Naive thymus-derived CD8-positive, alpha-beta T cell (primary cell): Measurements from ENCODE around the gene ANGEL1. TPM values are rescaled to one million over a fixed set of nuclear protein-coding genes. Genes with fewer than 3 reads are reported as not detected.

Experiments
- ATAC-seq, 2 donors: fragments of 150-1000 bp; cut with Tn5 transposase in 1 of 2; sonication (Bioruptor Pico), chemical (Tn5 transposase) in 1 of 2; 1 replicate in 1 of 2; 2 replicates in 1 of 2; pipeline ENCODE4 v1.10.0; 2021; ENCODE audit warnings: mild to moderate bottlenecking in 2 of 2, moderate library complexity in 2 of 2
- POLR2A ChIA-PET: fragments of 350-600 bp; sonication (Branson Sonifier 250); formaldehyde crosslinking; loops from one replicate; lab custom pipeline; 2021; ENCODE audit warnings: antibody characterized with exemption; lab: Charles Lee
- DNase-seq, 10 donors: peaks; one replicate each; pipeline versions ENCODE4 v3.0.0 to v3.0.0-alpha.2; 2020 to 2022
- H3K27ac Mint-ChIP-seq, 10 donors: one replicate each; pipeline ENCODE4 v1.8.0; 2020 to 2022; ENCODE audit warnings: mild to moderate bottlenecking in 10 of 10, mixed read lengths in 10 of 10, moderate library complexity in 4 of 10, inconsistent platforms in 1 of 10
- H3K27me3 Mint-ChIP-seq, 5 donors: one replicate each; pipeline ENCODE4 v1.8.0; 2021 to 2022; ENCODE audit warnings: mixed read lengths in 5 of 5
- H3K36me3 Mint-ChIP-seq, 3 donors: one replicate each; pipeline ENCODE4 v1.8.0; 2020 to 2022; ENCODE audit warnings: mixed read lengths in 3 of 3, mild to moderate bottlenecking in 2 of 3, inconsistent platforms in 1 of 3
- H3K4me1 Mint-ChIP-seq, 4 donors: one replicate each; pipeline ENCODE4 v1.8.0; 2021 to 2022; ENCODE audit warnings: mixed read lengths in 4 of 4
- H3K4me3 Mint-ChIP-seq, 10 donors: one replicate each; pipeline ENCODE4 v1.8.0; 2020 to 2022; ENCODE audit warnings: mild to moderate bottlenecking in 10 of 10, mixed read lengths in 10 of 10, moderate library complexity in 6 of 10, inconsistent platforms in 1 of 10
- H3K9me3 Mint-ChIP-seq, 9 donors: one replicate each; pipeline ENCODE4 v1.8.0; 2020 to 2022; ENCODE audit warnings: mixed read lengths in 9 of 9, mild to moderate bottlenecking in 3 of 9, inconsistent platforms in 1 of 9, moderate library complexity in 1 of 9
- polyA plus RNA-seq, 3 donors: library from polyadenylated mRNA; unstranded; fragments of 300-500 nt; fragmentation: Illumina TruSeq; gene quantifications; one replicate each; pipeline ENCODE4 v1.2.3, GENCODE V29; 2021
- total RNA-seq, 8 experiments: library from RNA in 2 of 8; stranded (reverse) in 2 of 8; gene quantifications; one replicate each; pipeline ENCODE4 v1.2.3 and lab custom pipeline; 2021 to 2026

ANGEL1 gene
- total and polyA plus RNA-seq, 5 experiments from 2014 or later = 26.7 to 32.2 (median 27.6) TPM

GRCh38 chr14:76782885-76783566, 29.7 kb downstream of the ANGEL1 start:
- Mint-ChIP-seq H3K4me3 (peak overlapping the region in 2 of 10 donors; percentile 11 to 13), H3K4me1 (peaks cover 7 to 18% (median 12%) of the 10 kb centered on the region in 4 donors), H3K27me3 (no peaks in the 10 kb centered on the region), H3K36me3 (peaks cover 0 to 39% (median 3%) of the 10 kb centered on the region in 3 donors), H3K27ac (peak overlapping the region in 9 of 10 donors; percentile 67 to 93 (median 76)), H3K9me3 (no peaks in the 10 kb centered on the region)
- POLR2A ChIA-PET = interaction anchor here (0.7 kb wide), 1 partner anchor 21 kb away, joined by 3 read pairs; no protein-coding TSS in a partner anchor
- DNase-seq = no peak
- ATAC-seq = no peak

- DNase-seq (no peak), ATAC-seq (no peak)
- Mint-ChIP-seq H3K9me3 (no peaks in the 10 kb centered on the region), H3K27ac (peak overlapping the region in 8 of 10 donors; percentile 67 to 89 (median 76)), H3K4me1 (peaks cover 11 to 18% (median 12%) of the 10 kb centered on the region in 4 donors), H3K36me3 (peaks cover 0 to 32% (median 3%) of the 10 kb centered on the region in 3 donors), H3K27me3 (no peaks in the 10 kb centered on the region), H3K4me3 (no peak overlapping the region)
- POLR2A ChIA-PET = no interaction called here
Observed at GRCh38 chr14:76782115-76782884, 30.4 kb downstream of the ANGEL1 start.

- Mint-ChIP-seq H3K4me3 (no peak overlapping the region), H3K27me3 (no peaks in the 10 kb centered on the region), H3K36me3 (peaks cover 0 to 25% (median 0%) of the 10 kb centered on the region in 3 donors), H3K27ac (peak overlapping the region in 3 of 10 donors; percentile 24 to 51 (median 27)), H3K9me3 (no peaks in the 10 kb centered on the region), H3K4me1 (peaks cover 11 to 18% (median 12%) of the 10 kb centered on the region in 4 donors)
- DNase-seq (no peak), ATAC-seq (no peak)
- POLR2A ChIA-PET = no interaction called here
Observed at GRCh38 chr14:76781648-76782051, 31.0 kb downstream of the ANGEL1 start.

GRCh38 chr14:76780875-76781647, 31.6 kb downstream of the ANGEL1 start:
- H3K27ac Mint-ChIP-seq = peak overlapping the region in 4 of 10 donors; percentile 27 to 89 (median 56)
- no peak for DNase-seq
- no peaks in the 10 kb centered on the region for H3K27me3 Mint-ChIP-seq
- H3K4me3 Mint-ChIP-seq = peak overlapping the region in 1 of 10 donors; percentile 19
- peaks cover 0 to 19% (median 0%) of the 10 kb centered on the region in 3 donors for H3K36me3 Mint-ChIP-seq
- no peaks in the 10 kb centered on the region for H3K9me3 Mint-ChIP-seq
- peaks cover 11 to 18% (median 12%) of the 10 kb centered on the region in 4 donors for H3K4me1 Mint-ChIP-seq
- POLR2A ChIA-PET = no interaction called here
- no peak for ATAC-seq

- POLR2A ChIA-PET = no interaction called here
- Mint-ChIP-seq H3K27me3 (no peaks in the 10 kb centered on the region), H3K27ac (peak overlapping the region in 6 of 10 donors; percentile 46 to 89 (median 56)), H3K9me3 (no peaks in the 10 kb centered on the region), H3K4me3 (no peak overlapping the region), H3K36me3 (peaks cover 0 to 13% (median 0%) of the 10 kb centered on the region in 3 donors), H3K4me1 (peaks cover 9 to 18% (median 12%) of the 10 kb centered on the region in 4 donors)
- ATAC-seq = no peak
- DNase-seq = no peak
Observed at GRCh38 chr14:76780360-76780759, 32.3 kb downstream of the ANGEL1 start.

- peak overlapping the region in 4 of 10 donors; percentile 52 to 89 (median 66) for H3K27ac Mint-ChIP-seq
- H3K36me3 Mint-ChIP-seq = peaks cover 0 to 11% (median 0%) of the 10 kb centered on the region in 3 donors
- no peaks in the 10 kb centered on the region for H3K9me3 Mint-ChIP-seq
- DNase-seq (no peak), ATAC-seq (no peak)
- no peaks in the 10 kb centered on the region for H3K27me3 Mint-ChIP-seq
- POLR2A ChIA-PET = no interaction called here
- no peak overlapping the region for H3K4me3 Mint-ChIP-seq
- peaks cover 9 to 16% (median 11%) of the 10 kb centered on the region in 4 donors for H3K4me1 Mint-ChIP-seq
Observed at GRCh38 chr14:76780058-76780345, 32.7 kb downstream of the ANGEL1 start.

- POLR2A ChIA-PET = no interaction called here
- Mint-ChIP-seq H3K9me3 (no peaks in the 10 kb centered on the region), H3K27me3 (no peaks in the 10 kb centered on the region), H3K4me3 (no peak overlapping the region), H3K27ac (peak overlapping the region in 2 of 10 donors; percentile 59 to 89), H3K36me3 (peaks cover 0 to 11% (median 0%) of the 10 kb centered on the region in 3 donors), H3K4me1 (peaks cover 5 to 14% (median 8%) of the 10 kb centered on the region in 4 donors)
- DNase-seq (no peak), ATAC-seq (no peak)
Observed at GRCh38 chr14:76779221-76780057, 33.2 kb downstream of the ANGEL1 start.

- Mint-ChIP-seq H3K9me3 (no peaks in the 10 kb centered on the region), H3K27ac (peak overlapping the region in 2 of 10 donors; percentile 51 to 65), H3K27me3 (no peaks in the 10 kb centered on the region), H3K4me3 (no peak overlapping the region), H3K36me3 (peaks cover 0 to 11% (median 0%) of the 10 kb centered on the region in 3 donors), H3K4me1 (peaks cover 5 to 16% (median 7%) of the 10 kb centered on the region in 4 donors)
- POLR2A ChIA-PET = no interaction called here
- no peak for ATAC-seq
- DNase-seq = no peak
Observed at GRCh38 chr14:76778546-76779215, 34.0 kb downstream of the ANGEL1 start.

- Mint-ChIP-seq H3K27ac (peak overlapping the region in 1 of 10 donors; percentile 32), H3K4me1 (peaks cover 0 to 10% (median 4%) of the 10 kb centered on the region in 4 donors), H3K9me3 (no peaks in the 10 kb centered on the region), H3K4me3 (no peak overlapping the region), H3K36me3 (peaks cover 0 to 7% (median 0%) of the 10 kb centered on the region in 3 donors), H3K27me3 (no peaks in the 10 kb centered on the region)
- no peak for ATAC-seq
- POLR2A ChIA-PET = interaction anchor here (0.6 kb wide), 1 partner anchor 9 kb away, joined by 4 read pairs; no protein-coding TSS in a partner anchor
- no peak for DNase-seq
Observed at GRCh38 chr14:76777721-76778120, 35.0 kb downstream of the ANGEL1 start.

GRCh38 chr14:76776428-76777251, 36.0 kb downstream of the ANGEL1 start:
- POLR2A ChIA-PET = no interaction called here
- ATAC-seq (no peak), DNase-seq (no peak)
- Mint-ChIP-seq H3K4me3 (no peak overlapping the region), H3K27me3 (peaks cover 0 to 2% (median 0%) of the 10 kb centered on the region in 5 donors), H3K36me3 (no peaks in the 10 kb centered on the region), H3K27ac (peak overlapping the region in 1 of 10 donors; percentile 32), H3K9me3 (no peaks in the 10 kb centered on the region), H3K4me1 (peaks cover 0 to 8% (median 4%) of the 10 kb centered on the region in 4 donors)
